Measurements from ENCODE around the gene UMOD. TPM values are rescaled to one million over a fixed set of nuclear protein-coding genes. Genes with fewer than 3 reads are reported as not detected.
"Not testable (repeated sequence)": the region's sequence is repeated elsewhere in the genome, so short reads cannot be mapped to it uniquely, and the experiment has no call there.

Gene UMOD
- polyA plus RNA-seq, 3 donors, result not detected

- Mint-ChIP-seq H3K27me3 (ENCODE audit: low read depth in 3 of 3) (peaks cover 3 to 5% (median 4%) of the 10 kb centered on the region in 3 donors), H3K4me3 (no peak overlapping the region), H3K4me1 (no peaks in the 10 kb centered on the region), H3K27ac (no peak overlapping the region), H3K9me3 (peaks cover 0 to 3% (median 0%) of the 10 kb centered on the region in 7 donors), H3K36me3 (no peaks in the 10 kb centered on the region)
- Histone ChIP-seq H3K4me3 (replicated peaks in 1 of 3; ENCODE audit: low read depth in 2 of 3, low read length in 3 of 3) (no peak overlapping the region), H3K9me3 (replicated peaks in 1 of 2; ENCODE audit: control insufficient read depth in 1 of 2, insufficient read depth in 1 of 2, low read length in 2 of 2) (no peaks in the 10 kb centered on the region), H3K27ac (ENCODE audit: low read depth in 1 of 2, low read length in 2 of 2) (no peak overlapping the region), H4K20me1 (ENCODE audit: insufficient read depth, low read length) (no peaks in the 10 kb centered on the region), H3K79me2 (ENCODE audit: insufficient read depth, low read length) (no peaks in the 10 kb centered on the region), H3K4me2 (replicated peaks; ENCODE audit: extremely low read depth, low read length, poor library complexity, severe bottlenecking) (no peak overlapping the region), H3K4me1 (ENCODE audit: control insufficient read depth in 1 of 2, insufficient read depth in 2 of 2, low read length in 2 of 2) (no peaks in the 10 kb centered on the region), H3K27me3 (ENCODE audit: control insufficient read depth in 2 of 2, insufficient read depth in 2 of 2, low read length in 2 of 2) (no peaks in the 10 kb centered on the region), H3K36me3 (replicated peaks in 1 of 2; ENCODE audit: control insufficient read depth in 1 of 2, insufficient read depth in 2 of 2, low read length in 2 of 2) (no peaks in the 10 kb centered on the region), H2AFZ (ENCODE audit: insufficient read depth, low read depth, low read length, poor library complexity, severe bottlenecking) (no peak overlapping the region), H3K9ac (ENCODE audit: insufficient read depth, low read length, poor library complexity, severe bottlenecking) (no peak overlapping the region)
- DNase-seq, result no peak
- TF ChIP-seq CTCF (IDR thresholded peaks at IDR 0.05), result no peak
- 90% methylated on average over 1 of the region's 1 CpG for WGBS (ENCODE audit: insufficient coverage)
- intact Hi-C loops (cut with micrococcal nuclease), result no loop called here
Measured at GRCh38 chr16:20321671-20322070, 30.8 kb downstream of the UMOD start.

DNA sequence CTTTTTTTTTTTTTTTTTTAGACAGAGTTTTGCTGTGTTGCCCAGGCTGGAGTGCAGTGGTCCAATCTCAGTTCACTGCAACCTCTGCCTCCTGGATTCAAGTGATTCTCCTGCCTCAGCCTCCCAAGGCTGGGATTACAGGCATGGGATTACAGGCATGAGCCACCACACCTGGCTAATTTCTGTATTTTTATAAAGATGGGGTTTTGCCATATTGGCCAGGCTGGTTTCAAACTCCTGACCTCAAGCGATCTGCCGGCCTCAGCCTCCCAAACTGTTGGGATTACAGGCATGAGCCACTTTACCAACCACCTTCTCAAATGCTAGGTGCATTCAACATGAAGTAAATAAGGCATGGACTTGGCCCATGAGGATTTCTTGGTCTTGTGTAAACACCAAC lies 31.5 kb downstream of the UMOD start:
- H3K27ac Mint-ChIP-seq; intact Hi-C loops (cut with micrococcal nuclease); H3K36me3 ChIP-seq (replicated peaks in 1 of 2; ENCODE audit: control insufficient read depth in 1 of 2, insufficient read depth in 2 of 2, low read length in 2 of 2); H3K4me1 ChIP-seq (ENCODE audit: control insufficient read depth in 1 of 2, insufficient read depth in 2 of 2, low read length in 2 of 2); H3K9me3 Mint-ChIP-seq; H3K4me2 ChIP-seq (replicated peaks; ENCODE audit: extremely low read depth, low read length, poor library complexity, severe bottlenecking); H3K27ac ChIP-seq (ENCODE audit: low read depth in 1 of 2, low read length in 2 of 2); DNase-seq; H3K79me2 ChIP-seq (ENCODE audit: insufficient read depth, low read length); H2AFZ ChIP-seq (ENCODE audit: insufficient read depth, low read depth, low read length, poor library complexity, severe bottlenecking); H3K27me3 ChIP-seq (ENCODE audit: control insufficient read depth in 2 of 2, insufficient read depth in 2 of 2, low read length in 2 of 2); H4K20me1 ChIP-seq (ENCODE audit: insufficient read depth, low read length); H3K9ac ChIP-seq (ENCODE audit: insufficient read depth, low read length, poor library complexity, severe bottlenecking); H3K4me1 Mint-ChIP-seq; H3K4me3 Mint-ChIP-seq; H3K27me3 Mint-ChIP-seq (ENCODE audit: low read depth in 3 of 3); H3K4me3 ChIP-seq (replicated peaks in 1 of 3; ENCODE audit: low read depth in 2 of 3, low read length in 3 of 3); H3K36me3 Mint-ChIP-seq; H3K9me3 ChIP-seq (replicated peaks in 1 of 2; ENCODE audit: control insufficient read depth in 1 of 2, insufficient read depth in 1 of 2, low read length in 2 of 2): not testable (repeated sequence)
- no CpG with 5 or more reads among the region's 2 CpGs for WGBS (ENCODE audit: insufficient coverage)
